GM12878 (cell line): ENCODE data around the gene TMEM181. TPM values are rescaled to one million over a fixed set of nuclear protein-coding genes. Genes with fewer than 3 reads are reported as not detected.

ENCODE experiments used
- ATF3 ChIP-seq: IDR thresholded peaks from 2 replicates; pipeline ENCODE4 v1.6.1; 2011; ENCODE audit warnings: low read depth, mild to moderate bottlenecking, low read length, moderate library complexity, borderline replicate concordance; ENCODE audit errors: extremely low read depth
- BCL11A ChIP-seq: IDR thresholded peaks from 2 replicates; pipeline ENCODE4 v1.6.1; 2011; ENCODE audit warnings: low read depth, low read length
- CHD1 ChIP-seq: IDR thresholded peaks from 2 replicates; pipeline ENCODE4 v1.6.1; 2012; ENCODE audit warnings: low read depth, low read length, improper control_type of control experiment
- CUX1 ChIP-seq: IDR thresholded peaks from 2 replicates; pipeline ENCODE4 v1.6.1; 2012; ENCODE audit warnings: improper control_type of control experiment, low read depth, low read length; ENCODE audit not compliant: insufficient replicate concordance
- DPF2 ChIP-seq: fragments of 450-650 bp; IDR thresholded peaks from 2 replicates; pipeline ENCODE4 v1.6.1; 2017; ENCODE audit warnings: mild to moderate bottlenecking
- ELK1 ChIP-seq: IDR thresholded peaks from 2 replicates; pipeline ENCODE4 v1.6.1; 2012; ENCODE audit warnings: low read depth, low read length, improper control_type of control experiment
- HCFC1 ChIP-seq: fragments of 150-350 bp; IDR thresholded peaks from 2 replicates; pipeline ENCODE4 v1.6.1; 2014; ENCODE audit warnings: low read length
- MEF2B ChIP-seq: fragments of 450-650 bp; IDR thresholded peaks from 2 replicates; pipeline ENCODE4 v1.6.1; 2018; ENCODE audit warnings: mild to moderate bottlenecking, moderate library complexity; ENCODE audit not compliant: partially characterized antibody, poor library complexity, severe bottlenecking
- NFXL1 ChIP-seq: fragments of 450-650 bp; IDR thresholded peaks from 2 replicates; pipeline ENCODE4 v1.6.1; 2017; ENCODE audit warnings: antibody characterized with exemption, mild to moderate bottlenecking, borderline replicate concordance
- SKIL ChIP-seq: fragments of 450-650 bp; IDR thresholded peaks from 2 replicates; pipeline ENCODE4 v1.6.1; 2017; ENCODE audit warnings: mild to moderate bottlenecking, low read depth, inconsistent platforms; ENCODE audit not compliant: poor library complexity, severe bottlenecking
- TAF1 ChIP-seq: IDR thresholded peaks from 2 replicates; pipeline ENCODE4 v1.6.1; 2011; ENCODE audit warnings: mild to moderate bottlenecking, low read depth, low read length, borderline replicate concordance
- YBX1 ChIP-seq: fragments of 450-650 bp; IDR thresholded peaks from 2 replicates; pipeline ENCODE4 v1.6.1; 2016; ENCODE audit warnings: antibody characterized with exemption
- ZBED1 ChIP-seq: IDR thresholded peaks from 2 replicates; pipeline ENCODE4 v1.6.1; 2016; ENCODE audit warnings: borderline replicate concordance
- ZNF207 ChIP-seq: fragments of 450-650 bp; IDR thresholded peaks from 2 replicates; pipeline ENCODE4 v1.6.1; 2014; ENCODE audit warnings: antibody characterized with exemption, mild to moderate bottlenecking, borderline replicate concordance
- ZNF274 ChIP-seq: IDR thresholded peaks from one replicate; pipeline ENCODE4 v1.8.0; 2011; ENCODE audit not compliant: insufficient read length, insufficient read depth
- ZNF687 ChIP-seq: fragments of 450-650 bp; IDR thresholded peaks from 2 replicates; pipeline ENCODE4 v1.6.1; 2017; ENCODE audit warnings: mild to moderate bottlenecking, moderate library complexity
- polyA plus RNA-seq, 11 experiments: library from polyadenylated mRNA; depleted of rRNA in 4 of 11; unstranded in 6 of 11; stranded (reverse) in 5 of 11; fragments of >200 nt; fragmentation: Nextera tagmentation in 4 of 11; fragmentation: Illumina TruSeq in 1 of 11; extraction: Ambion mirVana in 4 of 11; extraction: Trizol in 1 of 11; gene quantifications; 1 replicate in 1 of 11; 2 replicates in 10 of 11; pipeline versions ENCODE4 v1.2.1 to v1.2.3, GENCODE V29; 2011 to 2016; ENCODE audit warnings: inconsistent platforms in 2 of 11, missing spikeins in 2 of 11, low read depth in 1 of 11
- total RNA-seq, 4 experiments: library from RNA; depleted of rRNA in 3 of 4; stranded (reverse); fragments of >200 nt in 3 of 4; fragmentation: Illumina TruSeq in 1 of 4; extraction: Trizol in 1 of 4; gene quantifications; 2 replicates each; pipeline versions ENCODE4 v1.2.1 to v1.2.3, GENCODE V29; 2013 to 2021

TMEM181 gene
- total and polyA plus RNA-seq, 10 of the 15 experiments (the other 5 are each of a cell fraction or from before 2014, with no cell fraction given) = 1.5 to 7.9 (median 5.2) TPM

GRCh38 chr6:158649289-158650143 lies 89.6 kb downstream of the TMEM181 start, which contains the start of gene SYTL3 (continued):
- peak; percentile 86 for TF ChIP-seq MEF2B
- no peak for TF ChIP-seq ATF3
- no peak for TF ChIP-seq ZNF207
- no peak for TF ChIP-seq ZNF274
- peak; percentile 97 for TF ChIP-seq ZBED1
- TF ChIP-seq YBX1 = no peak
- peak; percentile 76 for TF ChIP-seq DPF2
- TF ChIP-seq SKIL = peak; percentile 72
- peak; percentile 45; the same call in 1 of the 2 replicates for TF ChIP-seq TAF1
- no peak for TF ChIP-seq NFXL1
- peak; percentile 88 for TF ChIP-seq ZNF687
- no peak for TF ChIP-seq HCFC1
- TF ChIP-seq CUX1 = no peak
- no peak for TF ChIP-seq ELK1
- peak; percentile 66 for TF ChIP-seq BCL11A
- TF ChIP-seq CHD1 = no peak
